Subcutaneous abdominal adipose tissue (tissue), 5 donors: ENCODE measurements around the gene P4HA2.
A peak's percentile ranks its signal among the peaks of the same experiment; 100 is the strongest.

ENCODE experiments used
- H3K27ac ChIP-seq: one replicate; pipeline ENCODE4 v1.7.0; 2013; ENCODE audit warnings: low read depth, mild to moderate bottlenecking, inconsistent platforms, low read length, moderate library complexity
- H3K27me3 ChIP-seq, 5 donors: one replicate each; pipeline ENCODE4 v1.7.0; 2013; ENCODE audit warnings: low read length in 5 of 5, inconsistent platforms in 1 of 5; ENCODE audit not compliant: control insufficient read depth in 5 of 5, insufficient read depth in 4 of 5
- H3K36me3 ChIP-seq, 5 donors: one replicate each; pipeline ENCODE4 v1.7.0; 2013; ENCODE audit warnings: low read length in 5 of 5; ENCODE audit not compliant: control insufficient read depth in 5 of 5, insufficient read depth in 5 of 5
- H3K4me1 ChIP-seq, 5 donors: one replicate each; pipeline ENCODE4 v1.7.0; 2013; ENCODE audit warnings: low read length in 5 of 5, mild to moderate bottlenecking in 3 of 5, moderate library complexity in 1 of 5; ENCODE audit not compliant: control insufficient read depth in 5 of 5, insufficient read depth in 5 of 5
- H3K4me3 ChIP-seq, 5 donors: one replicate each; pipeline ENCODE4 v1.7.0; 2013; ENCODE audit warnings: low read length in 5 of 5, low read depth in 1 of 5
- H3K9ac ChIP-seq, 5 donors: one replicate each; pipeline ENCODE4 v1.7.0; 2013; ENCODE audit warnings: low read length in 5 of 5, mild to moderate bottlenecking in 4 of 5, moderate library complexity in 3 of 5
- H3K9me3 ChIP-seq, 5 donors: one replicate each; pipeline ENCODE4 v1.7.0; 2013; ENCODE audit warnings: low read length in 5 of 5; ENCODE audit not compliant: control insufficient read depth in 5 of 5
- donor health status: healthy.
- donor health status: healthy.
- donor health status: healthy.
- donor health status: healthy.
- donor health status: healthy.

Gene P4HA2

DNA sequence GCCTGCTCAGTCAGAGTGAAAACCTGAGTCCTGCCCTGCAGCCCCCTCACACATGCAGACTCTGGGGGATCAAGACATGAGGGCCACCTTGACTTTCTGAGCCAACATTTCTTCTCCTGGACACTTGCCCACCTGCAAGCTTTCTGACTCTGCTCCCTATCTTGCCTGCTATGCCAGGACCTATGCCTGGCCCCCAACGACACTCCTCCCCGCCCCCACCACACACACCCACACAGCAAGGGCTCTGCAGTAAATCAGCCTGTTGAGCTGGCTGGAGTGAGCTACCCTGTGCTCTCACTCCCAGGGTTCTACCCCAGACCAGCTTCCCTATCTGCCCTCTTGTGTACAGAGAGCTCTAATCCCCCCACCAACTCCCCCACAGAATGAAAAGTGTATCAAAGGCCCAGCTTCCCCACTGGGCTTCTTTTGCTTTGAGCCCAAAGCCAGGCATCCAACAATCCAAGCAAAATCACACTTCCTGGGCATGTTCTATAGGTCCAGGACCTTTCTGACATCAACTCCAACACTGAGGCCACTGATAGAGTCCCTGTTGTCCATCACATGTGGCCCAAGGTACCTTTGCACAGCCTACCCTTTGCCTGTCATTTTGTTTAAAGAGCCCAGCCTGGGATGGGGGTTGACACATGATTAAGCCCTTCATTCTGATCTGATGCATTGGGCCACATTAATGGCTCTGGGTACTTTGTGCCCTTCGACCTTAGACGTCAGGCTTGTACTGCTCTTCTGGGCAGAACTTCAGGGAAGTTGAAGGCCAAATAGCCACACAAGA lies 37.1 kb upstream of the P4HA2 start:
- no peak overlapping the region for H3K4me3 ChIP-seq
- H3K27ac ChIP-seq = peak overlapping the region; percentile 77

DNA sequence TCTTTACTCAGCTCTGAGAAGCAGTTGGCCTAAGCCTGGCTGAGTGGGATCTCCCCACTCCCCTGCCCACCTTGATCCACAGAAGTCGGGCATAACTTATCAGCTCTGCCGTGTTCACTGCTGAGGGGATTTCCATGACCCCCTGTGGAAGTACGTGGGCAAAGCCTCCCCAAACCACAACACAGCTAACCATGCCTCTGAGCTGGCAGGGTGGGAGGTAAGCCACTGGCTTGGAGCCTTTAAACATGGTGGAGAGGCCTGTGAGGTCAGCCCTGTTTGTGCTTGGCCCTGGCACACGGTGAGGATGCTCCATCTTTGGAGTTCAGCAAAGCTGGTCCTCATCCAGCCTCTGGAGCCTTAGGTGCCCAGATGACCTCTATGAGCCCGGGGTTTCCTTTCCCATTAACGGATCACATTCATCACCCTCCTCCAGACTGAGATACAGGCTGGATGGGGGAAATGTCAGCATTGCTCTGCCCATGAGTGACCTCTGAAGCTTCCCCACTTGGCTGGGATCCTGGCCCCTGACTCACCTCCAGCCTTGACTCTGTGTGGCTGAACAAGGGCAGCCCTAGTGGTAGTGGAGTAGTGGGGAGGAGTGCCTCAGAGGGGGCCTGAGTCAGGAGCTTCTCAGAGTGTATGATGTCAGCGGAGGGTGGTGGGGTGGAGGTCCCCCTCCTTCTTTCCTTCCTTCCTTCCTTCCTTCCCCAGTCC lies 36.1 kb upstream of the P4HA2 start:
- Histone ChIP-seq H3K4me3 (no peak overlapping the region), H3K9ac (no peak overlapping the region), H3K27ac (peak overlapping the region; percentile 50), H3K9me3 (no peaks in the 10 kb centered on the region), H3K27me3 (peaks cover 0 to 3% (median 0%) of the 10 kb centered on the region in 5 donors), H3K4me1 (peaks cover 6 to 75% (median 41%) of the 10 kb centered on the region in 5 donors), H3K36me3 (peaks cover 0 to 11% (median 0%) of the 10 kb centered on the region in 5 donors)

More for the DNA sequence above, 37.1 kb upstream of the P4HA2 start:
- H3K9me3 ChIP-seq = no peaks in the 10 kb centered on the region
- peak overlapping the region in 2 of 5 donors; percentile 15 to 40 for H3K9ac ChIP-seq
- peaks cover 6 to 65% (median 35%) of the 10 kb centered on the region in 5 donors for H3K4me1 ChIP-seq
- peaks cover 0 to under 1% (median 0%) of the 10 kb centered on the region in 5 donors for H3K27me3 ChIP-seq
- H3K36me3 ChIP-seq = peaks cover 0 to 11% (median 0%) of the 10 kb centered on the region in 5 donors

DNA sequence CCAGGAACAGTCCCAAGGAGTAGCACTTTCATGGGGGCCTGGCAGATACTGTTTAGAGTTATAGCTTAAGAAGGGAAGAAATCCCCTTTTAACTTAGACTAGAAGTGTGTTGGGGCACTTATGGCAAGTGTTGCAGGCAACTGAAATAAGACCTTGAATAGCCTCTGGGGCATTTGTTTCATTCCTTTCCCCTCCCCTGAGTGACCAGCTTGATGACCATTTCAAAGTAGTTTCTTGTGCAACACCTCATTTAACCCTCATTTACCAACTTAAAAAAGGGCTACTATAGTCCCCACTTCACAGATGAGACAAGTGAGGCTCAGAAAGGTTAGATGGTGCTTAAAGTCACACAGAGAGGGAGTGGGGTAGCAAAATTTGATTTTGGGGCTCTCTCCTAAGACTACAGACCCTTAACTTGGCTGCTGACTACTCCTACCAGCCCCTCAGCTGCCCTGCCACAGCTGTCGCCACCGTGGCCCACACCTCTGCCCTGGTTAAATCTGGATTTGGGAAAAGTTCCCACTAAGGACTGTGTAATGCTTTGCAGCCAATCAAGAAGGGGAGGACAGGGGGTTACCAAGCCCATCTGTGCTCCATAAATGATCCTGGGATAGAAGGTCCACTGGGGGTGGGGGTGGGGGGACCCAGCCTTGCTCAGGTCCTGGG lies 35.4 kb upstream of the P4HA2 start:
- Histone ChIP-seq H3K4me1 (peaks cover 6 to 82% (median 46%) of the 10 kb centered on the region in 5 donors), H3K9ac (no peak overlapping the region)

DNA sequence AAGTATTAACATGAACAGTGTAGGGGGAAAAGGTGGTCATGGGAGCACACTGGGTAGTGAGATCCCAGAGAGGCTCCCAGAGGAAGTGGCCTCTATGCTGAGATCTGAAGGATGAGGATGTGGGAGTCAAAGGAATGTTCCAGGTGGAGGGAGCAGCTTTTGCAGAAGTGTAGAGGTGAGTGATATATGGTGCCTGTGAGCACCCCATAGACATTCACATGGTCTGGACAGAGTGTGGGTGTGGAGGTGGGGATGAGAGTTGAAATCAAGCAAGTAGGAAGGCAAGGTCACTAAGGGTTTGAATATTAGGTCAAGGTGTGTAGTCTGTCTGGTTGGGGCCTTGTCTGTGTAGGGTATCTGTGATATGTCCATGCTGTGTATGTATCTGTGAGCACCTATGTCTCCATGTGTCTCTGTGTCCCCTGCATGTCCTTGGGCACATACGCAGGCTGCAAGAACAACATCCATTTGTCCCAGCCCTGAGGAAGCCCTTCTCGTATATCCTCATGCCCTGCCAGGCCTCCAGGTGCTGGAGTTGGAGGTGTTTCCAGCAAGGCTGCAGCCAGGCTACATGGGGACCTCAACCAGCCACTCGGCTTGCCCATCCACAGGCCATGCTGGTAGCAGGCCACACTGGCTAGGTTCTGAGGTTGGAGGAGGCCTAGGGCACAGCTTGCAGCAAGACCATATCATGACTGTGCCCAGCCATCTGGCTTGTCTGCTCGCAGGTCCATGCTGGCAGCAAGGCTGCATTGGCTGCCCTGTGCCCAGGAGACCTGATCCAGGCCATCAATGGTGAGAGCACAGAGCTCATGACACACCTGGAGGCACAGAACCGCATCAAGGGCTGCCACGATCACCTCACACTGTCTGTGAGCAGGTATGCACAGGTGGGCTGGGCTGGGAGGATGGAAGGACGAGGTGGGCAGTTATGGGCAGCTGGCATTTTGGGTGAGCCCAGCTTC lies 34.5 kb upstream of the P4HA2 start:
- Histone ChIP-seq H3K27me3 (peaks cover 0 to 5% (median 0%) of the 10 kb centered on the region in 5 donors), H3K27ac (no peak overlapping the region), H3K9ac (no peak overlapping the region), H3K36me3 (peaks cover 0 to 8% (median 0%) of the 10 kb centered on the region in 5 donors), H3K4me1 (peaks cover 6 to 87% (median 51%) of the 10 kb centered on the region in 5 donors), H3K4me3 (no peak overlapping the region), H3K9me3 (no peaks in the 10 kb centered on the region)

More for the DNA sequence above, 35.4 kb upstream of the P4HA2 start:
- Histone ChIP-seq H3K27me3 (peaks cover 0 to 5% (median 0%) of the 10 kb centered on the region in 5 donors), H3K27ac (peak overlapping the region; percentile 50), H3K4me3 (no peak overlapping the region), H3K9me3 (no peaks in the 10 kb centered on the region), H3K36me3 (peaks cover 0 to 11% (median 0%) of the 10 kb centered on the region in 5 donors)

DNA sequence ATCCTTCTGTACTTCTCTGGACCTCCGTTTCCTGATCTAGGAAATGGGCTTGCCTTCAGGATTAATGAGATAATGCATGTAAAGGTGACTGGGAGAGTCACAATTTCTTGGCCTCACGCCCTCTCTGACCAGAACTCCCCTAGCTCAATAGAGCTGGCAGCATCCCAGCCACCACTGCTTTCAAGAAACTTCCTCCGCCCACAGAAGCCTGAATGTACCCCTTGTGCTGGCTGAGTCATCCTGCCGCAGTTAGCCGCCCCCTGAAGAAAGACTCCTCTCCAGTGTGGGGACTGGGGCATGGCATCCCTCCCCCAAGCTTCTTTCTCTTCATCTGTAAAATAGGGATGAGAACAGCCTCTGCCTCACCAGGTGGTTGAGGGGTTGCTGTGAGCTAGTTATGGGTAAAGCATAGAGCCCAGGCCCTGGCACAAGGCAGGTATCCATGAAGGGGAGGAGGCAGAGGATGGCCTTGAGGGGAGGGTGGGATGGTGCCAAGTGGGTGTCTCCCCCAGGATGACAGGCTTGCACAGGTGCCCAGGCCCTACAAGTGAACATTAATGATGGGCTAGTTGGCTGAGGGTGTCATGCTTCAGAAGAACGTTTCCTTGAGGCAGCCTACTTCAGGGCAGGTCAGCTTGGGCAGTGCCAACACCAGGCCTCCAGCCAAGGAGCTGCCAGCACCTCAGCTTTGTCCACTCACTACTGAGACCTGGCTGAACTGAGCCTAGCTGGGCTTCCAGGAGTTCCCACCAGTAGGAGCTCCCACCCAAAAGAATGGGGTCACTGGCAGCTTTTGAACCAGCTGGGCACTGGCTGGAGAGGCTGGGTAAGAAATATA lies 33.3 kb upstream of the P4HA2 start:
- no peak overlapping the region for H3K4me3 ChIP-seq
- no peaks in the 10 kb centered on the region for H3K36me3 ChIP-seq
- peaks cover 3 to 87% (median 46%) of the 10 kb centered on the region in 5 donors for H3K4me1 ChIP-seq
- H3K9ac ChIP-seq = no peak overlapping the region
- no peaks in the 10 kb centered on the region for H3K9me3 ChIP-seq
- no peak overlapping the region for H3K27ac ChIP-seq
- peaks cover 0 to 8% (median 0%) of the 10 kb centered on the region in 5 donors for H3K27me3 ChIP-seq

DNA sequence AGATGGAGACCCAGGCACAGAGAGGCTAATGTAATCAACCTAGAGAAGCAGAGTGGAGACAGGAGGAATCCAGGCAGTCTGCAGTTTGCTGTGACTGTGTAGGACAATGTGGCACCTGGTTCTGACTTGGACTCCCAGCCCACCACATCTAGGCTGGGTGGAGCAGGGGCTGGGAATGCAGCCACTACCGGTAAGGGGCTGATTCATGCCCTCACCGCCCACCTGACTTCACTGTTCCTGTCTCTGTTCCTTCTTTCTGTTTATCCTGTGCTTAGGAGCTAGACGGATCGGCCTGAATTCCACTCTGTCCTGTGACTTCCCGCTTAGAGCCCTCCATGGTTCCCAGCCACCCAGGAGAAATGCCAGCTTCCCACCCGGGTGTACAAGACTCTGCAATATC lies 32.4 kb upstream of the P4HA2 start:
- peak overlapping the region; percentile 81 for H3K27ac ChIP-seq
- peak overlapping the region in 2 of 5 donors; percentile 39 to 66 for H3K4me3 ChIP-seq
- H3K27me3 ChIP-seq = peaks cover 0 to 8% (median 0%) of the 10 kb centered on the region in 5 donors
- no peaks in the 10 kb centered on the region for H3K36me3 ChIP-seq
- no peaks in the 10 kb centered on the region for H3K9me3 ChIP-seq
- H3K9ac ChIP-seq = peak overlapping the region in 2 of 5 donors; percentile 33 to 80
- H3K4me1 ChIP-seq = peaks cover 2 to 85% (median 42%) of the 10 kb centered on the region in 5 donors

DNA sequence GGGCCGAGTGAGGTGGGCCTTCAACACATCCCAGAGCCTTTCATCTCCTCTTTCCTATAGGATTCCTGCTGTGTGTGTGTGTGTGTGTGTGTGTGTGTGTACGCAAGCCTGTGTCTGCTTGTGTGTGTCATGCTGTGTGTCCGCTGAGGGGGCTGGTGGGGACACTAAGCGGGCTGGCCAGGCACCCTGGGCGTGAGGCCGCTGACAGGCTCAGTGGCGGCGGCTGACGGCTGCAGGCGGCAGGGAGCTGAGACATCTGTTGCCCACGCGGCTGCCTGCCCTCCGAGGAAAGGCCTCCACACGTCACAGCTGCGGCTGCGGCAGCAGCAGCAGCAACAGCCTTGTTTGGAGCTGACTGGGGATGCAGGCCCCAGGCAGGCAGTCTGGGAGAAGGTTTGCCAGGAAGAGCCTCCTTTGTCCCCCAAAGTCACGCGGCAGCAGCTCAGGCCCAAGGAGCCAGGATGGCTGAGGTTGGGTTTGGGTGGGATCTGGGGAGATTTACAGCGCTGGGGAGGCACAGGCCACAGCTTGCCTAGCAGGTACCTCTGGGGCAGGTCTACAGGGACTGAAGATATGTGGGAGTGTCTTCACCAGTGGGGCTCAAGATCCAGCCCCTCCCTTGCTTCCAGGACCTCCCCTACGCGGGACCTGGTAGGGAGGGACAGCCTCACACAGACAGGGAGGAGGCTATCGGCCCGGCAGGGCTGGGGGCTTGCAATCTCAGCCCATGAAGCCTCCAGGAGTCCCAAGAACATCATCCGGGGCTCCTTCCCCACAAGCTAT lies 31.6 kb upstream of the P4HA2 start:
- Histone ChIP-seq H3K4me3 (peak overlapping the region; percentile 39 to 66 (median 58)), H3K9me3 (no peaks in the 10 kb centered on the region), H3K36me3 (no peaks in the 10 kb centered on the region), H3K27me3 (peaks cover 0 to 8% (median 0%) of the 10 kb centered on the region in 5 donors), H3K4me1 (peaks cover 7 to 86% (median 47%) of the 10 kb centered on the region in 5 donors), H3K9ac (peak overlapping the region in 4 of 5 donors; percentile 26 to 80 (median 51)), H3K27ac (peak overlapping the region; percentile 81)
